Mesenchymal stem cell (in vitro differentiated cells and primary cell): ENCODE results near the gene EPO.

Experiments
- DNase-seq: peaks from one replicate; pipeline ENCODE4 v3.0.0-alpha.2; 2013
- H2AFZ ChIP-seq: one replicate; pipeline ENCODE4 v1.6.1; 2013; ENCODE audit warnings: low read depth, mild to moderate bottlenecking, control low read depth, inconsistent platforms, low read length, moderate library complexity
- H2AK5ac ChIP-seq: 2 replicates; pipeline ENCODE4 v1.6.1; 2013; ENCODE audit warnings: low read length, moderate library complexity, mild to moderate bottlenecking, inconsistent platforms; ENCODE audit not compliant: severe bottlenecking
- H2BK120ac ChIP-seq: one replicate; pipeline ENCODE4 v1.6.1; 2013; ENCODE audit warnings: low read depth, mild to moderate bottlenecking, inconsistent platforms, low read length, moderate library complexity
- H2BK12ac ChIP-seq, 2 experiments: one replicate each; pipeline ENCODE4 v1.6.1; 2013; ENCODE audit warnings: inconsistent platforms in 2 of 2, low read length in 2 of 2, mild to moderate bottlenecking in 2 of 2, moderate library complexity in 2 of 2, control low read depth in 1 of 2
- H2BK15ac ChIP-seq: one replicate; pipeline ENCODE4 v1.6.1; 2013; ENCODE audit warnings: mild to moderate bottlenecking, low read depth, inconsistent platforms; ENCODE audit not compliant: poor library complexity, severe bottlenecking
- H2BK5ac ChIP-seq: 2 replicates; pipeline ENCODE4 v1.6.1; 2013; ENCODE audit warnings: low read depth, mild to moderate bottlenecking, low read length, control low read depth, inconsistent platforms; ENCODE audit not compliant: poor library complexity, severe bottlenecking
- H3K14ac ChIP-seq, 2 experiments: one replicate each; pipeline ENCODE4 v1.6.1; 2013; ENCODE audit warnings: inconsistent platforms in 2 of 2, low read length in 2 of 2, control low read depth in 1 of 2, mild to moderate bottlenecking in 1 of 2, moderate library complexity in 1 of 2
- H3K18ac ChIP-seq, 2 experiments: one replicate each; pipeline ENCODE4 v1.6.1; 2013; ENCODE audit warnings: inconsistent platforms in 2 of 2, low read length in 2 of 2, control low read depth in 1 of 2, low read depth in 1 of 2, mild to moderate bottlenecking in 1 of 2
- H3K23ac ChIP-seq, 2 experiments: one replicate each; pipeline ENCODE4 v1.6.1; 2013; ENCODE audit warnings: inconsistent platforms in 2 of 2, low read length in 2 of 2, mild to moderate bottlenecking in 2 of 2, moderate library complexity in 2 of 2, control low read depth in 1 of 2
- H3K27ac ChIP-seq: 2 replicates; pipeline ENCODE4 v1.5.1; 2013; ENCODE audit warnings: mild to moderate bottlenecking, moderate library complexity, low read length, control low read depth, inconsistent platforms; ENCODE audit not compliant: poor library complexity, severe bottlenecking
- H3K27me3 ChIP-seq, 2 experiments: 2 replicates each; pipeline versions ENCODE4 v1.6.1 to v1.7.0; 2013; ENCODE audit warnings: low read length in 2 of 2, mild to moderate bottlenecking in 2 of 2, moderate library complexity in 2 of 2, control low read depth in 1 of 2, inconsistent platforms in 1 of 2; ENCODE audit not compliant: control insufficient read depth in 1 of 2, insufficient read depth in 1 of 2
- H3K36me3 ChIP-seq, 2 experiments: 2 replicates each; pipeline versions ENCODE4 v1.6.1 to v1.7.0; 2013; ENCODE audit warnings: low read length in 2 of 2, control low read depth in 1 of 2, inconsistent platforms in 1 of 2, low read depth in 1 of 2, mild to moderate bottlenecking in 1 of 2; ENCODE audit not compliant: insufficient read depth in 2 of 2, control insufficient read depth in 1 of 2
- H3K4ac ChIP-seq, 2 experiments: one replicate each; pipeline ENCODE4 v1.6.1; 2013; ENCODE audit warnings: inconsistent platforms in 2 of 2, low read length in 2 of 2, mild to moderate bottlenecking in 2 of 2, moderate library complexity in 2 of 2, control low read depth in 1 of 2, low read depth in 1 of 2
- H3K4me1 ChIP-seq: 2 replicates; pipeline ENCODE4 v1.6.1; 2013; ENCODE audit warnings: low read depth, low read length, control low read depth; ENCODE audit not compliant: control insufficient read depth, insufficient read depth
- H3K4me2 ChIP-seq: 2 replicates; pipeline ENCODE4 v1.6.1; 2013; ENCODE audit warnings: low read length, mild to moderate bottlenecking, inconsistent platforms; ENCODE audit not compliant: poor library complexity, severe bottlenecking
- H3K4me3 ChIP-seq, 2 experiments: 2 replicates each; pipeline versions ENCODE4 v1.5.1 to v1.7.0; 2013; ENCODE audit warnings: low read length in 2 of 2, mild to moderate bottlenecking in 2 of 2, control low read depth in 1 of 2, low read depth in 1 of 2; ENCODE audit not compliant: insufficient read depth in 1 of 2
- H3K79me1 ChIP-seq: replicated peaks from 2 replicates; pipeline ENCODE4 v1.6.1; 2013; ENCODE audit warnings: mild to moderate bottlenecking, control low read depth, low read length, inconsistent platforms; ENCODE audit not compliant: poor library complexity, severe bottlenecking
- H3K9ac ChIP-seq: 2 replicates; pipeline ENCODE4 v1.7.0; 2013; ENCODE audit warnings: mild to moderate bottlenecking, low read length, moderate library complexity
- H3K9me3 ChIP-seq: 2 replicates; pipeline ENCODE4 v1.7.0; 2013; ENCODE audit warnings: mild to moderate bottlenecking, low read length; ENCODE audit not compliant: control insufficient read depth
- H4K8ac ChIP-seq: one replicate; pipeline ENCODE4 v1.6.1; 2013; ENCODE audit warnings: inconsistent platforms, mild to moderate bottlenecking, low read length, moderate library complexity
- H4K91ac ChIP-seq: one replicate; pipeline ENCODE4 v1.6.1; 2013; ENCODE audit warnings: mild to moderate bottlenecking, low read length, inconsistent platforms
- WGBS: methylation state at CpG from one replicate; pipeline ENCODE4 v1.1.7; 2013; ENCODE audit warnings: mixed read lengths; 5-methylcytosine and 5-hydroxymethylcytosine counted together

EPO gene

DNA sequence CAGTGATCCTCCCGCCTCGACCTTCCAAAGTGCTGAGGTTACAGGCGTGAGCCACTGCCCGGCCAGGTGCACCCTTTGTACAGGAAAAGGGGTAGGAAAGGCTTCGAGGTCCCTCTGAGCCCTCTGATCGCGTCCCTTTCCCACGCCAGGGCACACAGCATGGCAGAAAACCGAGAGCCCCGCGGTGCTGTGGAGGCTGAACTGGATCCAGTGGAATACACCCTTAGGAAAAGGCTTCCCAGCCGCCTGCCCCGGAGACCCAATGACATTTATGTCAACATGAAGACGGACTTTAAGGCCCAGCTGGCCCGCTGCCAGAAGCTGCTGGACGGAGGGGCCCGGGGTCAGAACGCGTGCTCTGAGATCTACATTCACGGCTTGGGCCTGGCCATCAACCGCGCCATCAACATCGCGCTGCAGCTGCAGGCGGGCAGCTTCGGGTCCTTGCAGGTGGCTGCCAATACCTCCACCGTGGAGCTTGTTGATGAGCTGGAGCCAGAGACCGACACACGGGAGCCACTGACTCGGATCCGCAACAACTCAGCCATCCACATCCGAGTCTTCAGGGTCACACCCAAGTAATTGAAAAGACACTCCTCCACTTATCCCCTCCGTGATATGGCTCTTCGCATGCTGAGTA is 13.5 kb upstream of the EPO start:
- Histone ChIP-seq H4K8ac (peak overlapping the region; percentile 72), H3K18ac (peak overlapping the region in 1 of 2 experiments; percentile 6), H3K9me3 (no peaks in the 10 kb centered on the region), H2AK5ac (no peak overlapping the region), H4K91ac (no peak overlapping the region), H2BK12ac (no peak overlapping the region), H3K14ac (peak overlapping the region in 1 of 2 experiments; percentile 57), H2BK120ac (no peak overlapping the region), H2BK15ac (peak overlapping the region; percentile 52), H2AFZ (no peak overlapping the region), H3K79me1 (peaks cover 10% of the 10 kb centered on the region), H3K27ac (no peak overlapping the region), H3K36me3 (peaks cover 4 to 10% of the 10 kb centered on the region in 2 experiments), H3K4me1 (peaks cover 15% of the 10 kb centered on the region), H3K23ac (no peak overlapping the region), H3K4me3 (peak overlapping the region; percentile 91 to 96), H3K27me3 (peaks cover 2 to 4% of the 10 kb centered on the region in 2 experiments), H3K9ac (peak overlapping the region; percentile 98), H2BK5ac (no peak overlapping the region), H3K4me2 (peak overlapping the region; percentile 97), H3K4ac (peak overlapping the region in 1 of 2 experiments; percentile 80)
- DNase-seq = no peak
- WGBS = 40% methylated on average over 33 of the region's 34 CpGs

DNA sequence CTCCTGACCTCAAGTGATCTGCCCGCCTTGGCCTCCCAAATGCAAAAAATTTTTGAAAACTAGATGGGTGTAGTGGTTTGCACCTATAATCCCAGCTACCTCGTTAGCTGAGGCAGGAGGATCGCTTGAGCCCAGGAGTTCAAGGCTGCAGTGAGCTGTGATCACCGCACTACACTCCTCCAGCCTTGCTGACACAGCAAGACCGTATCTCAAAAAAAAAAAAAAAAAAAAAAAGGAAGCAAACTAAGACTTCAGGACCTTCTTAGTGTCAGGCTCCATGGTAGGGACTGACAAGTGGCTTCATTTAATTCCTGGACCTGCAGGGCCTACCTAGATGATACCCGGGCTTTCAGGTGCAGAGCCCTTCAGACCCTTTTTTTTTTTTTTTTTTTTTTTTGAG is 11.9 kb upstream of the EPO start:
- H3K27ac ChIP-seq = no peak overlapping the region
- peaks cover 10% of the 10 kb centered on the region for H3K79me1 ChIP-seq
- H2BK5ac ChIP-seq = no peak overlapping the region
- no peak overlapping the region for H3K18ac ChIP-seq
- H2BK15ac ChIP-seq = no peak overlapping the region
- H4K8ac ChIP-seq = no peak overlapping the region
- no peak overlapping the region for H3K4me2 ChIP-seq
- WGBS = 93% methylated on average over 6 of the region's 6 CpGs
- no peak overlapping the region for H3K4me3 ChIP-seq
- DNase-seq = no peak
- no peak overlapping the region for H2BK120ac ChIP-seq
- H2AK5ac ChIP-seq = no peak overlapping the region
- H3K4ac ChIP-seq = no peak overlapping the region
- no peak overlapping the region for H3K9ac ChIP-seq
- no peak overlapping the region for H2AFZ ChIP-seq
- H3K27me3 ChIP-seq = no peaks in the 10 kb centered on the region
- no peak overlapping the region for H3K23ac ChIP-seq
- peaks cover 15% of the 10 kb centered on the region for H3K4me1 ChIP-seq
- no peak overlapping the region for H4K91ac ChIP-seq
- H3K9me3 ChIP-seq = no peaks in the 10 kb centered on the region
- no peak overlapping the region for H2BK12ac ChIP-seq
- H3K14ac ChIP-seq = no peak overlapping the region
- peaks cover 4 to 10% of the 10 kb centered on the region in 2 experiments for H3K36me3 ChIP-seq

DNA sequence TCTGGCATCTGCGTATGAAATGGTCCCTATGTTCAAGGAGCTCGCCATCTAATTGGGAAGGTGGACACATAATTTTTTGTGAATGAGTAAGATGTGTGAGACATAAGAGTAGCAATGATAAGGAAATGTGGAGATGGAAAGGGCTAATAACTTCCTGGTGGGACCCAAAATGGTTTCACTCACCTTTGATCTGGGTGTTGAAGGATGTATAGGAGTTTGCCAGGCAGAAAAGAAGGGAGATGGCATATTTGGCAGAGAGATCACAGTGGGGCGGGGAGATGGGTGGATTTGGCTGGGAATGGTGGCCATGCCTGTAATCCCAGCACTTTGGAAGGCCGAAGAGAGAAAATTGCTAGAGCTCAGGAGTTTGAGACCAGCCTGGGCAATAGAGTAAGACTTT is 9.8 kb upstream of the EPO start:
- no peak overlapping the region for H2BK15ac ChIP-seq
- 85% methylated on average over 4 of the region's 4 CpGs for WGBS

GRCh38 chr7:100711369-100711768 is 8.9 kb upstream of the EPO start:
- no peak overlapping the region for H3K9ac ChIP-seq

More for the DNA sequence above, 9.8 kb upstream of the EPO start:
- peaks cover 10% of the 10 kb centered on the region for H3K79me1 ChIP-seq
- H3K4me1 ChIP-seq = peaks cover 10% of the 10 kb centered on the region
- H3K4me3 ChIP-seq = no peak overlapping the region
- peaks cover 0 to 6% of the 10 kb centered on the region in 2 experiments for H3K27me3 ChIP-seq
- no peak for DNase-seq
- no peak overlapping the region for H3K23ac ChIP-seq
- no peak overlapping the region for H2BK120ac ChIP-seq
- no peak overlapping the region for H3K9ac ChIP-seq
- no peak overlapping the region for H2AFZ ChIP-seq
- H3K4ac ChIP-seq = no peak overlapping the region
- no peak overlapping the region for H4K91ac ChIP-seq
- H4K8ac ChIP-seq = no peak overlapping the region
- H3K14ac ChIP-seq = no peak overlapping the region
- no peak overlapping the region for H2AK5ac ChIP-seq
- H3K36me3 ChIP-seq = peaks cover 4 to 10% of the 10 kb centered on the region in 2 experiments
- no peak overlapping the region for H3K27ac ChIP-seq
- no peaks in the 10 kb centered on the region for H3K9me3 ChIP-seq
- H3K4me2 ChIP-seq = no peak overlapping the region
- H2BK5ac ChIP-seq = no peak overlapping the region
- no peak overlapping the region for H2BK12ac ChIP-seq
- H3K18ac ChIP-seq = no peak overlapping the region

More at GRCh38 chr7:100711369-100711768, 8.9 kb upstream of the EPO start:
- Histone ChIP-seq H3K18ac (no peak overlapping the region), H3K9me3 (no peaks in the 10 kb centered on the region), H3K4me2 (no peak overlapping the region), H3K23ac (no peak overlapping the region), H3K4me3 (no peak overlapping the region), H2BK5ac (no peak overlapping the region), H4K91ac (no peak overlapping the region), H2BK15ac (no peak overlapping the region), H3K27me3 (peaks cover 0 to 8% of the 10 kb centered on the region in 2 experiments), H3K14ac (no peak overlapping the region), H2BK120ac (no peak overlapping the region), H2AFZ (no peak overlapping the region), H3K27ac (no peak overlapping the region), H3K79me1 (peaks cover 10% of the 10 kb centered on the region), H4K8ac (no peak overlapping the region), H3K4me1 (peaks cover 9% of the 10 kb centered on the region), H3K4ac (no peak overlapping the region), H3K36me3 (peaks cover 4 to 10% of the 10 kb centered on the region in 2 experiments), H2AK5ac (no peak overlapping the region), H2BK12ac (no peak overlapping the region)
- no peak for DNase-seq
- WGBS = 91% methylated on average over 11 of the region's 11 CpGs
